Measurements from ENCODE around the gene KIFC3.
"Not testable (repeated sequence)": the region's sequence is repeated elsewhere in the genome, so short reads cannot be mapped to it uniquely, and the experiment has no call there.

KIFC3 gene

GRCh38 chr16:57823836-57824235 is 21.5 kb upstream of the KIFC3 start:
- DNase-seq, result no peak

GRCh38 chr16:57822856-57823255 is 20.6 kb upstream of the KIFC3 start:
- DNase-seq, result no peak

GRCh38 chr16:57822018-57822553 is 19.8 kb upstream of the KIFC3 start:
- no peak for DNase-seq

GRCh38 chr16:57821149-57821971 is 19.1 kb upstream of the KIFC3 start:
- DNase-seq, result no peak

GRCh38 chr16:57818377-57819064 is 16.2 kb upstream of the KIFC3 start:
- DNase-seq, result no peak

GRCh38 chr16:57817680-57818079 is 15.4 kb upstream of the KIFC3 start:
- no peak for DNase-seq

GRCh38 chr16:57815987-57816745 is 13.9 kb upstream of the KIFC3 start:
- DNase-seq, result peak; percentile 82

GRCh38 chr16:57814896-57815295 is 12.6 kb upstream of the KIFC3 start:
- DNase-seq, result no peak

- DNase-seq, result no peak
Observed at GRCh38 chr16:57813466-57813865, 11.2 kb upstream of the KIFC3 start.

GRCh38 chr16:57811340-57811739 is 9.0 kb upstream of the KIFC3 start:
- DNase-seq, result not testable (repeated sequence)

GRCh38 chr16:57810197-57811031 is 8.1 kb upstream of the KIFC3 start:
- peak; percentile 91 for DNase-seq

GRCh38 chr16:57809276-57810196 is 7.2 kb upstream of the KIFC3 start:
- no peak for DNase-seq

GRCh38 chr16:57808589-57809228 is 6.4 kb upstream of the KIFC3 start:
- DNase-seq, result no peak

GRCh38 chr16:57807968-57808528 is 5.8 kb upstream of the KIFC3 start:
- DNase-seq, result peak; percentile 63

GRCh38 chr16:57807252-57807967 is 5.1 kb upstream of the KIFC3 start:
- DNase-seq, result no peak

GRCh38 chr16:57805176-57805575 is 2.9 kb upstream of the KIFC3 start:
- no peak for DNase-seq

- no peak for DNase-seq
Observed at GRCh38 chr16:57804111-57804837, 2.0 kb upstream of the KIFC3 start.

GRCh38 chr16:57803134-57803990 is 1.1 kb upstream of the KIFC3 start:
- DNase-seq, result no peak
